ENCODE data around the gene PI4K2A.

DNA sequence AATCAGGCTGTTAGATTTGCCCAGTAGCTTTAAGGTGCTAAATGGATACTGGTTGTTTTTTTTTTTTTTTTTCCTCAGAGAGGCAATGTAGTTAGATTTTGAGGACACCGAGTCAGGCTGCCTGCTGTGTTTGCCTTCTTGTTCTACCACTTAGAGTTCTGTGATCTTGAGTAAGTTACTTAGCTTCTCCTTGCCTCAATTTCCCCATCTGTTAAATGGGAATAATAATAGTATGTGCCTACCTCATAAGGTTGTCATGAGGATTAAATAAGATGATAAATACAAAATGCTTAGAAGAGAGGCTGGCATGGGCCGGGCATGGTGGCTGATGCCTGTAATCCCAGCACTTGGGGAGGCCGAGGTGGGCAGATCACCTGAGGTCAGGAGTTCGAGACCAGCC is 21.7 kb upstream of the PI4K2A start:
- TF ChIP-seq, protein P1, sequence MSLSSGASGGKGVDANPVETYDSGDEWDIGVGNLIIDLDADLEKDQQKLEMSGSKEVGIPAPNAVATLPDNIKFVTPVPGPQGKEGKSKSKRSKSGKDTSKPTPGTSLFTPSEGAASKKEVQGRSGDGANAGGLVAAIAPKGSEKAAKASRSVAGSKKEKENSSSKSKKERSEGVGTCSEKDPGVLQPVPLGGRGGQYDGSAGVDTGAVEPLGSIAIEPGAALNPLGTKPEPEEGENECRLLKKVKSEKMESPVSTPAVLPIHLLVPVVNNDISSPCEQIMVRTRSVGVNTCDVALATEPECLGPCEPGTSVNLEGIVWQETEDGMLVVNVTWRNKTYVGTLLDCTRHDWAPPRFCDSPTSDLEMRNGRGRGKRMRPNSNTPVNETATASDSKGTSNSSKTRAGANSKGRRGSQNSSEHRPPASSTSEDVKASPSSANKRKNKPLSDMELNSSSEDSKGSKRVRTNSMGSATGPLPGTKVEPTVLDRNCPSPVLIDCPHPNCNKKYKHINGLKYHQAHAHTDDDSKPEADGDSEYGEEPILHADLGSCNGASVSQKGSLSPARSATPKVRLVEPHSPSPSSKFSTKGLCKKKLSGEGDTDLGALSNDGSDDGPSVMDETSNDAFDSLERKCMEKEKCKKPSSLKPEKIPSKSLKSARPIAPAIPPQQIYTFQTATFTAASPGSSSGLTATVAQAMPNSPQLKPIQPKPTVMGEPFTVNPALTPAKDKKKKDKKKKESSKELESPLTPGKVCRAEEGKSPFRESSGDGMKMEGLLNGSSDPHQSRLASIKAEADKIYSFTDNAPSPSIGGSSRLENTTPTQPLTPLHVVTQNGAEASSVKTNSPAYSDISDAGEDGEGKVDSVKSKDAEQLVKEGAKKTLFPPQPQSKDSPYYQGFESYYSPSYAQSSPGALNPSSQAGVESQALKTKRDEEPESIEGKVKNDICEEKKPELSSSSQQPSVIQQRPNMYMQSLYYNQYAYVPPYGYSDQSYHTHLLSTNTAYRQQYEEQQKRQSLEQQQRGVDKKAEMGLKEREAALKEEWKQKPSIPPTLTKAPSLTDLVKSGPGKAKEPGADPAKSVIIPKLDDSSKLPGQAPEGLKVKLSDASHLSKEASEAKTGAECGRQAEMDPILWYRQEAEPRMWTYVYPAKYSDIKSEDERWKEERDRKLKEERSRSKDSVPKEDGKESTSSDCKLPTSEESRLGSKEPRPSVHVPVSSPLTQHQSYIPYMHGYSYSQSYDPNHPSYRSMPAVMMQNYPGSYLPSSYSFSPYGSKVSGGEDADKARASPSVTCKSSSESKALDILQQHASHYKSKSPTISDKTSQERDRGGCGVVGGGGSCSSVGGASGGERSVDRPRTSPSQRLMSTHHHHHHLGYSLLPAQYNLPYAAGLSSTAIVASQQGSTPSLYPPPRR (CRISPR knock-in tag; IDR thresholded peaks at IDR 0.05; ENCODE audit: borderline replicate concordance), result no peak
- no peak for TF ChIP-seq SIN3A (IDR thresholded peaks at IDR 0.05; ENCODE audit: borderline replicate concordance, low read depth, low read length)
- TF ChIP-seq, protein P2, sequence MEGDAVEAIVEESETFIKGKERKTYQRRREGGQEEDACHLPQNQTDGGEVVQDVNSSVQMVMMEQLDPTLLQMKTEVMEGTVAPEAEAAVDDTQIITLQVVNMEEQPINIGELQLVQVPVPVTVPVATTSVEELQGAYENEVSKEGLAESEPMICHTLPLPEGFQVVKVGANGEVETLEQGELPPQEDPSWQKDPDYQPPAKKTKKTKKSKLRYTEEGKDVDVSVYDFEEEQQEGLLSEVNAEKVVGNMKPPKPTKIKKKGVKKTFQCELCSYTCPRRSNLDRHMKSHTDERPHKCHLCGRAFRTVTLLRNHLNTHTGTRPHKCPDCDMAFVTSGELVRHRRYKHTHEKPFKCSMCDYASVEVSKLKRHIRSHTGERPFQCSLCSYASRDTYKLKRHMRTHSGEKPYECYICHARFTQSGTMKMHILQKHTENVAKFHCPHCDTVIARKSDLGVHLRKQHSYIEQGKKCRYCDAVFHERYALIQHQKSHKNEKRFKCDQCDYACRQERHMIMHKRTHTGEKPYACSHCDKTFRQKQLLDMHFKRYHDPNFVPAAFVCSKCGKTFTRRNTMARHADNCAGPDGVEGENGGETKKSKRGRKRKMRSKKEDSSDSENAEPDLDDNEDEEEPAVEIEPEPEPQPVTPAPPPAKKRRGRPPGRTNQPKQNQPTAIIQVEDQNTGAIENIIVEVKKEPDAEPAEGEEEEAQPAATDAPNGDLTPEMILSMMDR (CRISPR knock-in tag; IDR thresholded peaks at IDR 0.05), result no peak
- TF ChIP-seq GATAD1 (CRISPR knock-in tag; IDR thresholded peaks at IDR 0.05), result no peak
- TF ChIP-seq, protein P3, sequence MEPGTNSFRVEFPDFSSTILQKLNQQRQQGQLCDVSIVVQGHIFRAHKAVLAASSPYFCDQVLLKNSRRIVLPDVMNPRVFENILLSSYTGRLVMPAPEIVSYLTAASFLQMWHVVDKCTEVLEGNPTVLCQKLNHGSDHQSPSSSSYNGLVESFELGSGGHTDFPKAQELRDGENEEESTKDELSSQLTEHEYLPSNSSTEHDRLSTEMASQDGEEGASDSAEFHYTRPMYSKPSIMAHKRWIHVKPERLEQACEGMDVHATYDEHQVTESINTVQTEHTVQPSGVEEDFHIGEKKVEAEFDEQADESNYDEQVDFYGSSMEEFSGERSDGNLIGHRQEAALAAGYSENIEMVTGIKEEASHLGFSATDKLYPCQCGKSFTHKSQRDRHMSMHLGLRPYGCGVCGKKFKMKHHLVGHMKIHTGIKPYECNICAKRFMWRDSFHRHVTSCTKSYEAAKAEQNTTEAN (CRISPR knock-in tag; conservative IDR thresholded peaks at IDR 0.05), result no peak
- TF ChIP-seq ZSCAN12 (CRISPR knock-in tag; IDR thresholded peaks at IDR 0.05), result no peak
- no peak for TF ChIP-seq POLR2AphosphoS2 (IDR thresholded peaks at IDR 0.05; ENCODE audit: low read depth, low read length)
- TF ChIP-seq SALL1 (CRISPR knock-in tag; IDR thresholded peaks at IDR 0.05), result no peak
